ENCODE results near the gene DDO.
"Not testable (repeated sequence)": the region's sequence is repeated elsewhere in the genome, so short reads cannot be mapped to it uniquely, and the experiment has no call there.

Gene DDO

DNA sequence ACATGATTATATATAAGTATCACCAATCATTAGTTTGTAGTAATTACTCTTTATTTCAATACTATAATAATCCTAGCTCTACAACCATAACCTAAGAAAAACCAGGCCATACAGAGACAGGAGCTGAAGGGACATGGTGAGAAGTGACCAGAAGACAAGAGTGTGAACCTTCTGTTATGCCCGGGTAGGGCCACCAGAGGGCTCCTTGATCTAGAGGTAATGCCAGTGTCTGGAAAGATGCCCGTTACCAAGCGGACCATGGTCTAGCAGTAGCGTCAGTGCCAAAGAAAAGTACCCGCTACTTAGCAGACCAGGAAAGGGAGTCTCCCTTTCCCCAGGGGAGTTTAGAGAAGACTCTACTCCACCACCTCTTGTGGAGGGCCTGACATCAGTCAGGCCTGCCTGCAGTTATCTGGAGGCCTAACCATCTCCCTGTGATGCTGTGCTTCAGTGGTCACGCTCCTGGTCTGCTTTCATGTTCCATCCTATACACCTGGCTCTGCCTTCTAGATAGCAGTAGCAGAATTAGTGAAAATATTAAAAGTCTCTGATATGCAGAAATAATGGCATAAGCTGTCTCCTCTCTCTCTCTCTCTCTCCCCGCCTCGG is 42.3 kb upstream of the DDO start:
- not testable (repeated sequence) for H3K27me3 ChIP-seq; H3K4me1 ChIP-seq; H3K9me3 ChIP-seq; H3K36me3 ChIP-seq; H3K4me3 ChIP-seq (ENCODE audit: low read depth, low read length)
- peak; percentile 81 for DNase-seq
- peak; percentile 74 for TF ChIP-seq CTCF (IDR thresholded peaks at IDR 0.05; ENCODE audit: low read depth, low read length)

- Histone ChIP-seq H3K27me3 (no peaks in the 10 kb centered on the region), H3K36me3 (no peaks in the 10 kb centered on the region), H3K4me3 (ENCODE audit: low read depth, low read length) (no peak overlapping the region), H3K9me3 (no peaks in the 10 kb centered on the region), H3K4me1 (no peaks in the 10 kb centered on the region)
- no peak for TF ChIP-seq CTCF (IDR thresholded peaks at IDR 0.05; ENCODE audit: low read depth, low read length)
- peak; percentile 14 for DNase-seq
Measured at GRCh38 chr6:110456694-110457093, 41.3 kb upstream of the DDO start.

DNA sequence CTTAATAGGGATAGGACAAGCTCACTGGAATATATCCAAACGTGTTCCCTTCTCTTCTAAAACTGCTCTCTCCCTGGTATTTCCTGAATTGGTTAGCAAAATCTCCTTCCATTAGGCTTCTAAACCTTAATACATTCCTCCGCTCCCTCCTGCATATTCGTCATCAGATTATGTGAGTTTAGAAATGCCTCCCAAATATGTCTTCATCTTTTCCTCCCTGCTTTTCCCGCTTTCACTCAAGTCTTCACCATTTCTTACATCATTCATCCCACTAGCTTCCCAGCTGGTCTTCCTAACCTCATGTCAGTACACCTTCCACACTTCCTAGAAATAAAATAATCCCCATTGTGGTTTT is 34.1 kb upstream of the DDO start:
- Histone ChIP-seq H3K4me3 (ENCODE audit: low read depth, low read length) (no peak overlapping the region), H3K36me3 (no peaks in the 10 kb centered on the region), H3K4me1 (no peaks in the 10 kb centered on the region), H3K9me3 (no peaks in the 10 kb centered on the region), H3K27me3 (peaks cover 5% of the 10 kb centered on the region; the same call in 1 of the 2 replicates)
- TF ChIP-seq CTCF (IDR thresholded peaks at IDR 0.05; ENCODE audit: low read depth, low read length): no peak
- no peak for DNase-seq

- H3K4me1 ChIP-seq: no peaks in the 10 kb centered on the region
- H3K9me3 ChIP-seq: no peaks in the 10 kb centered on the region
- no peak for TF ChIP-seq CTCF (IDR thresholded peaks at IDR 0.05; ENCODE audit: low read depth, low read length)
- DNase-seq: no peak
- peaks cover 5% of the 10 kb centered on the region; the same call in 1 of the 2 replicates for H3K27me3 ChIP-seq
- no peaks in the 10 kb centered on the region for H3K36me3 ChIP-seq
- H3K4me3 ChIP-seq (ENCODE audit: low read depth, low read length): no peak overlapping the region
Measured at GRCh38 chr6:110448846-110449540, 33.6 kb upstream of the DDO start.

DNA sequence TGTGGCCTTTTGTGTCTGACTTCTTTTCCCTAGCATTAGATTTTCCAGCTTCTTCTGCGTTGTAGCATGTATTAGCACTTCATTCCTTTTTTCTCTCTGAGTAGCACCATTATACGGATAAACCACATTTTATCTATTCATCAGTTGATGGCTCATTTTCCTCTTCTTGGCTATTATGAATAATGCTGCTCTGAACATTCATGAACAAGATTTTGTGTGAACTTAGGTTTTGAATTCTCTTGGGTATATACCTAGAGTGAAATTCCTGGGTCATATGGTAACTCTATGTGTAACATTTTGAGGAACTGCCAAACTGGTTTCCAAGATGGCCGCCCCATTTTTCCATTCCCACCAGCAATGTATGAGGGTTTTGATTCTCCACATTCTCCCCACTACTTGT is 32.4 kb upstream of the DDO start:
- no peak for DNase-seq
- no peaks in the 10 kb centered on the region for H3K9me3 ChIP-seq
- H3K4me1 ChIP-seq: no peaks in the 10 kb centered on the region
- H3K36me3 ChIP-seq: no peaks in the 10 kb centered on the region
- no peak overlapping the region for H3K4me3 ChIP-seq (ENCODE audit: low read depth, low read length)
- H3K27me3 ChIP-seq: peaks cover 5% of the 10 kb centered on the region; the same call in 1 of the 2 replicates
- no peak for TF ChIP-seq CTCF (IDR thresholded peaks at IDR 0.05; ENCODE audit: low read depth, low read length)

- Histone ChIP-seq H3K36me3 (no peaks in the 10 kb centered on the region), H3K4me3 (ENCODE audit: low read depth, low read length) (no peak overlapping the region), H3K27me3 (peaks cover 10% of the 10 kb centered on the region; the same call in 1 of the 2 replicates), H3K9me3 (no peaks in the 10 kb centered on the region), H3K4me1 (no peaks in the 10 kb centered on the region)
- no peak for TF ChIP-seq CTCF (IDR thresholded peaks at IDR 0.05; ENCODE audit: low read depth, low read length)
- no peak for DNase-seq
Measured at GRCh38 chr6:110446405-110446804, 31.0 kb upstream of the DDO start.
